ENCODE measurements around the gene SCUBE2. TPM values are rescaled to one million over a fixed set of nuclear protein-coding genes. Genes with fewer than 3 reads are reported as not detected.
A peak's percentile ranks its signal among the peaks of the same experiment; 100 is the strongest.

The SCUBE2 gene
- total RNA-seq, 1 donor from 2014 or later = 7.1 TPM

- no peak overlapping the region for H3K27ac ChIP-seq
- no peak for ATAC-seq
- H3K9me3 ChIP-seq = no peaks in the 10 kb centered on the region
- H3K36me3 ChIP-seq = no peaks in the 10 kb centered on the region
- H3K4me1 ChIP-seq = peaks cover 14% of the 10 kb centered on the region
- H3K27me3 ChIP-seq (ENCODE audit: low read depth) = no peaks in the 10 kb centered on the region
- no peak overlapping the region for H3K4me3 ChIP-seq
- no peak for TF ChIP-seq CTCF (IDR thresholded peaks at IDR 0.05)
- no peak for DNase-seq
- intact Hi-C loops (cut with DNase I) = no loop called here
These were observed 68.3 kb downstream of the SCUBE2 start for GRCh38 chr11:9022961-9023680.

GRCh38 chr11:9020916-9021315, 70.5 kb downstream of the SCUBE2 start:
- no peak for DNase-seq
- peaks cover 30% of the 10 kb centered on the region for H3K4me1 ChIP-seq
- no peaks in the 10 kb centered on the region for H3K27me3 ChIP-seq (ENCODE audit: low read depth)
- no peaks in the 10 kb centered on the region for H3K9me3 ChIP-seq
- no peak overlapping the region for H3K4me3 ChIP-seq
- no peak overlapping the region for H3K27ac ChIP-seq
- peak in 1 of 2 donors; percentile 31 for ATAC-seq
- no peaks in the 10 kb centered on the region for H3K36me3 ChIP-seq
- intact Hi-C loops (cut with DNase I) = no loop called here
- no peak for TF ChIP-seq CTCF (IDR thresholded peaks at IDR 0.05)

GRCh38 chr11:9019861-9020260, 71.5 kb downstream of the SCUBE2 start:
- H3K27ac ChIP-seq = no peak overlapping the region
- H3K9me3 ChIP-seq = no peaks in the 10 kb centered on the region
- ATAC-seq (no peak), DNase-seq (no peak)
- no peaks in the 10 kb centered on the region for H3K27me3 ChIP-seq (ENCODE audit: low read depth)
- H3K4me1 ChIP-seq = peaks cover 33% of the 10 kb centered on the region
- intact Hi-C loops (cut with DNase I) = loop anchor here (10.0 kb wide), 1 partner anchor 115 kb away; no protein-coding TSS in a partner anchor
- no peaks in the 10 kb centered on the region for H3K36me3 ChIP-seq
- TF ChIP-seq CTCF (IDR thresholded peaks at IDR 0.05) = no peak
- H3K4me3 ChIP-seq = no peak overlapping the region

GRCh38 chr11:9017773-9018172, 73.6 kb downstream of the SCUBE2 start:
- H3K9me3 ChIP-seq = no peaks in the 10 kb centered on the region
- H3K4me1 ChIP-seq = peaks cover 33% of the 10 kb centered on the region
- DNase-seq (peak; percentile 80), ATAC-seq (peak; percentile 80 to 87)
- peak overlapping the region; percentile 22 for H3K27ac ChIP-seq
- H3K4me3 ChIP-seq = no peak overlapping the region
- no peaks in the 10 kb centered on the region for H3K36me3 ChIP-seq
- TF ChIP-seq CTCF (IDR thresholded peaks at IDR 0.05) = no peak
- H3K27me3 ChIP-seq (ENCODE audit: low read depth) = no peaks in the 10 kb centered on the region
- intact Hi-C loops (cut with DNase I) = loop anchor here (10.0 kb wide), 1 partner anchor 117 kb away; no protein-coding TSS in a partner anchor

- intact Hi-C loops (cut with DNase I) = loop anchor here (10.0 kb wide), 1 partner anchor 118 kb away; no protein-coding TSS in a partner anchor
- Histone ChIP-seq H3K4me3 (no peak overlapping the region), H3K36me3 (no peaks in the 10 kb centered on the region), H3K4me1 (peaks cover 31% of the 10 kb centered on the region), H3K9me3 (no peaks in the 10 kb centered on the region), H3K27ac (peak overlapping the region; percentile 22), H3K27me3 (ENCODE audit: low read depth) (no peaks in the 10 kb centered on the region)
- no peak for TF ChIP-seq CTCF (IDR thresholded peaks at IDR 0.05)
- no peak for ATAC-seq
- DNase-seq = no peak
These were observed 74.3 kb downstream of the SCUBE2 start for GRCh38 chr11:9016916-9017642.

Measured in lower lobe of right lung (tissue), 2 donors.